PC-3 (cell line): Measurements from ENCODE around the gene ZNF814.
"Not testable (repeated sequence)": the region's sequence is repeated elsewhere in the genome, so short reads cannot be mapped to it uniquely, and the experiment has no call there.

Experiments
- EZH2 ChIP-seq: fragments of 300-600 bp; sonication (generic); IDR thresholded peaks from one replicate; pipeline ENCODE4 v1.6.1; 2017; ENCODE audit warnings: antibody characterized with exemption, mild to moderate bottlenecking, low read length; ENCODE audit not compliant: unreplicated experiment
- TF ChIP-seq, protein P1 (sequence below): fragments of 300-600 bp; sonication (generic); conservative IDR thresholded peaks from 2 replicates; pipeline ENCODE4 v1.5.1; 2017; ENCODE audit warnings: antibody characterized with exemption, low read depth, mild to moderate bottlenecking, low read length

DNA sequence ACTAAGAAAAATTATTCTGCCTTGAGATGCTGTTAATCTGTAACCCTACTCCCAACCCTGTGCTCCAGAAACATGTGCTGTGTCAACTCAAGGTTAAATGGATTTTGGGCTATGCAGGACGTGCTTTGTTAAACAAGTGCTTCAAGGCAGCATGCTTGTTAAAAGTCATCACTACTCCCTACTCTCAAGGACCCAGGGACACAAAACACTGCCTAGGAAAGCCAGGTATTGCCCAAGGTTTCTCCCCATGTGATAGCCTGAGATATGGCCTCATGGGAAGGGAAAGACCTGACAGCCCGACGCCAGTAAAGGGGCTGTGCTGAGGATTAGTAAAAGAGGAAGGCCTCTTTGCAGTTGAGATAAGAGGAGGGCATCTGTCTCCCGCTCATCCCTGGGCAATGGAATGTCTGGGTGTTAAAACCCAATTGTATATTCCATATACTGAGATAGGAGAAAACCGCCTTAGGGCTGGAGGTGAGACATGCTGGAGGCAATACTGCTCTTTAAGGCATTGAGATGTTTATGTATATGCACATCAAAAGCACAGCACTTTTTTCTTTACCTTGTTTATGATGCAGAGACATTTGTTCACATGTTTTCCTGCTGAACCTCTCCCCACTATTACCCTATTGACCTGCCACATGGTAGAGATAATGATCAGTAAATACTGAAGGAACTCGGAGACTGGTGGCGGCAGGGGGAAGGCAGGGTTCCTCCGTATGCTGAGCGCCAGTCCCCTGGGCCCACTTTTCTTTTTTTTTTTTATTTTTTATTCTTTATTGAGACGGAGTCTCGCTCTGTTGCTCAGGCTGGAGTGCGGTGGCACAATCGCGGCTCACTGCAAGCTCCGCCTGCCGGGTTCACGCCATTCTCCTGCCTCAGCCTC is 78.2 kb downstream of the ZNF814 start:
- TF ChIP-seq, protein P1, sequence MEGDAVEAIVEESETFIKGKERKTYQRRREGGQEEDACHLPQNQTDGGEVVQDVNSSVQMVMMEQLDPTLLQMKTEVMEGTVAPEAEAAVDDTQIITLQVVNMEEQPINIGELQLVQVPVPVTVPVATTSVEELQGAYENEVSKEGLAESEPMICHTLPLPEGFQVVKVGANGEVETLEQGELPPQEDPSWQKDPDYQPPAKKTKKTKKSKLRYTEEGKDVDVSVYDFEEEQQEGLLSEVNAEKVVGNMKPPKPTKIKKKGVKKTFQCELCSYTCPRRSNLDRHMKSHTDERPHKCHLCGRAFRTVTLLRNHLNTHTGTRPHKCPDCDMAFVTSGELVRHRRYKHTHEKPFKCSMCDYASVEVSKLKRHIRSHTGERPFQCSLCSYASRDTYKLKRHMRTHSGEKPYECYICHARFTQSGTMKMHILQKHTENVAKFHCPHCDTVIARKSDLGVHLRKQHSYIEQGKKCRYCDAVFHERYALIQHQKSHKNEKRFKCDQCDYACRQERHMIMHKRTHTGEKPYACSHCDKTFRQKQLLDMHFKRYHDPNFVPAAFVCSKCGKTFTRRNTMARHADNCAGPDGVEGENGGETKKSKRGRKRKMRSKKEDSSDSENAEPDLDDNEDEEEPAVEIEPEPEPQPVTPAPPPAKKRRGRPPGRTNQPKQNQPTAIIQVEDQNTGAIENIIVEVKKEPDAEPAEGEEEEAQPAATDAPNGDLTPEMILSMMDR, result not testable (repeated sequence)
- TF ChIP-seq EZH2, result not testable (repeated sequence)
